NOMO-1 treated with dmso at 0.1 percent for 144 hours (cell line): Measurements from ENCODE around the gene SHD.
"Not testable (repeated sequence)": the region's sequence is repeated elsewhere in the genome, so short reads cannot be mapped to it uniquely, and the experiment has no call there.

Source experiments
- DNase-seq: peaks from one replicate; lab custom pipeline; 2025; ENCODE audit not compliant: unreplicated experiment; lab: John Stamatoyannopoulos, UW

The SHD gene

GRCh38 chr19:4326215-4326836, 47.3 kb downstream of the SHD start:
- no peak for DNase-seq

DNA sequence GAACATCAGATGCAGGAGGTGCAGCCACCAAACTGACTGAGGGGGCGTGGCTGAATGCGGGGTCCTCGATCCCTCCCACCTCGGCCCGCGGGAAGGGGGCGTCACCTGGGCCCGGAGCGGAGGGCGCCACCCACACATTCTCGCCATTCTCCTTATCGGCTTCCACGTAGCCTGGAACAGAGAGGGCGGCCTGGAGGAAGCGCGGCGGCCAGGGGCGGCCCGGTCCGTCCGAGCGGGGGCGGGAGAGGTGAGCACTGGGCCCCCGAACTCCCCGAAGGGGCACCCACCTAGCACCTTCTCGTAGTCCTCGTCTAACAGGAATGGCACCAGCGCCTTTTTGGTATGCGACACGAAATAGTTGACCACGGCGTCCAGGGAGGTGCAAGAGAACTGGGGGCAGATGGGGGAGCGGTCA, 47.8 kb downstream of the SHD start:
- DNase-seq, result no peak

DNA sequence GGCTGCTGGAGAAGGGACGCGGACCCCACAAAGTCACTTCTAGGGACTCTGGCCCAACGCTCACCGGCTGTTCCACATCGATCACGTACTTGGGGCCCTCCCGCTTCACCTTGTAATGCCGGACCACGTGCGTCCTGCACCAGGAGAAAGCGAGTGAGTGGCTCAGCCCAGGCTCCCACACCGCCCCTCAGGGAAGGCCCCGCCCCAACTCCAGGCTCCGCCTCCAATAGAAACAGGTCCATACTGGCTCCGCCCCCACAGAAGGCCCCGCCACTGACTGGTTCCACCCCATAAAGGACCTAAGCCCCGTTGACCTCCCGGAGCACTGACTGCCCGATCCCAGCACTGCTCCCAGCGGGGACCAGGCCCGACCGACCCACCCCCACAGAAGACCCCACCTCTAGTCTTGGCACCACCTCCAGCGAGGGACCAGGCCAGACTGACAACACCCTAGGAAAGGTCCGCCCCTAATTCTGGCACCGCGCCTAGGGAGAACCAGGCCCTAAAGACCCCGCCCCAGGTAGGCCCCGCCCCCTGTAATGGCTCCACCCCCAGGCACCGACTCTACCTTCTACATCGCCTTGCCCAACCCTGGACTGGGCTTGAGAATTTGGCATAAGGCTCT, 48.3 kb downstream of the SHD start:
- DNase-seq, result peak; percentile 74

DNA sequence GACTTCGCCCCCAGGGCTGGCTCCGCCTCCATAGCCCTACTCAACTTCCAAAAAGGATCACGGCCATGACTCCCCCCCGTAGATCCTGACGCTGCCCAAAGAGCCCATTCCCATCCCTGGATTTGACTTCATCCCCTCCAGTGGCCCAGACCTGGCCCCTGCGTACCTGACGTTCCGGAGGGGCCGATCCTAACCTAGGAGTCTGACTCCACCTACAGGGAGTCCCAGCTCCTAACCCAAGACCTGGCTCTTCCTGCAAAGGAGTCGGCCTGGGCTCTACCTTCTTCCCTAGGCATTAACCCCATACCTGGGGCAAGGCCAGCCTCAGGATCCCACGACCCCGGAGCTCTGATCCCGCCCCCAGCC, 48.8 kb downstream of the SHD start:
- DNase-seq, result no peak

DNA sequence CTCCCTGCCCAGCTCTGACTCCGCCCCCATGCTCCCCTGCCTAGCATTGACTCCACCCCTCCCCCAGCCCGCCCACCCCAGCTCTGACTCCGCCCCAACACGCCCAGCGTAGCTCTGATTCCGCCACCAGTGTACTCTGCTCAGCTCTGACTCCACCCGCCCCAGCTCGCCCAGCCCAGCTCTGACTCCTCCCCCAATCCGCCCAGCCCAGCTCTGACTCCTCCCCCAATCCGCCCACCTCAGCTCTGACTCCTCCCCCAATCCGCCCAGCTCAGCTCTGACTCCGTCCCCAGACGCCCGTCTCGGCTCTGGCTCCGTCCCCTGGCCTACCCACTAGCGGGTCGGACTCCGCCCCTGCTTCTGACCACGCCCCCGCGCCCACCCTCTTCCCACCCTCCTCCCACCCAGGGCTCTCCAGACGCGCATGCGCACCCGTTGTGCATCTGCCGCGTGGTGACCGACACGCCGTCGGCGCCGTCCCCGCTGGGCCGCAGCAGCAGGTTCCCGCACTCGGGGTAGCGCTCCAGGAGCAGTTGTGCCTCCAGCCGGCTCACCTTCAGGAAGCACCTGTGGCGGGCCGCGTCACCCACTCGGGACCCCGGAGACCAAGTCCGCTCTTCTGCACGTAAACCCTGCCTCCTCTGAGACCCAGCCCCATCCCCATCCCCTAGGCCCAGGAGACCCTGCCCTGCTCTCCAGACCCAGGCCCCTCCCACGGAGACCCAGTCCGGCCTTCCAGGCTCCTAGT, 49.4 kb downstream of the SHD start:
- peak; percentile 93 for DNase-seq

- DNase-seq, result not testable (repeated sequence)
Measured at GRCh38 chr19:4328991-4329681, 50.1 kb downstream of the SHD start.

DNA sequence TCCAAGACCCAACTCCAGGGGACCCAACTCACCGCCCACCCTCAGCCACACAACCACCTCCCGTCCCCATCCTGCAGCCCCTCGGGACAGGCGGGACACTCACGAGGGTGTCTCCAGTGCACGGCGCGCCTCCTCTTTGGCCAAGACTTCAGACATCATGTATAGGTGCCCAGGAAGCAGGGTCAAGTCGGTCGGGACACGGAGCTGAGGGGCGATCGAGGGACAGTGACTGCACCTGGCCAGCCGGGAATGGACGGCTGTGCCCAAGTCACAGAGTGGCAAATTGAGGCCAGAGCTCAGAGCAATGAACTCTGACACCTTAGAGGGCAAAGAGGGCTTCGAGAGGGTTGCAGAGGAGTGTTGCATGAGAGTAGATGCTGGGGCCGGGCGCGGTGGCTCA, 50.8 kb downstream of the SHD start:
- no peak for DNase-seq

DNA sequence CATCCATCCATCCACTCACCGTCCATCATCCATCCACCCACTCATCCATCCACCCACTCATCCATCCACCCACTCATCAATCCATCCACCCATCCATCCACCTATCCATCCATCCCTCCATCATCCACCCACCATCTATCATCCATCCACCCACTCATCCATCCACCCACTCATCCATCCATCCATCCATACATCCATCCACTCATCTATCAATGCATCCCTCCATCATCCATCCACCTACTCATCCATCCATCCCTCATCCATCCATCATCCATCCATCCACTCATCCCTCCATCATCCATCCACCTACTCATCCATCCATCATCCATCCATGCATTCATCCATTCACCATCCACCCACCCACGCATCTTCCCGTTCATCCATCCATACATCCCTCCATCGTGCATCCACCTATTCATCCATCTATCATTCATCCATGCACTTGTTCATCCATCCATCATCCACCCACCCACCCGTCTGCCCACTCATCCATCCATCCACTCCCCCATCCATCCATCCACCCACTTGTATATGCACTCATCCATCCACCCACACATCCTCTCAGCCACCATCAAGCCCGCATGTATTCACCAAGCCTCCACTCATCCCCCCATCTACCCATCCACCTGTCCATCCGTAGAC, 56.0 kb downstream of the SHD start:
- no peak for DNase-seq

- no peak for DNase-seq
Measured at GRCh38 chr19:4337906-4338440, 58.9 kb downstream of the SHD start.

DNA sequence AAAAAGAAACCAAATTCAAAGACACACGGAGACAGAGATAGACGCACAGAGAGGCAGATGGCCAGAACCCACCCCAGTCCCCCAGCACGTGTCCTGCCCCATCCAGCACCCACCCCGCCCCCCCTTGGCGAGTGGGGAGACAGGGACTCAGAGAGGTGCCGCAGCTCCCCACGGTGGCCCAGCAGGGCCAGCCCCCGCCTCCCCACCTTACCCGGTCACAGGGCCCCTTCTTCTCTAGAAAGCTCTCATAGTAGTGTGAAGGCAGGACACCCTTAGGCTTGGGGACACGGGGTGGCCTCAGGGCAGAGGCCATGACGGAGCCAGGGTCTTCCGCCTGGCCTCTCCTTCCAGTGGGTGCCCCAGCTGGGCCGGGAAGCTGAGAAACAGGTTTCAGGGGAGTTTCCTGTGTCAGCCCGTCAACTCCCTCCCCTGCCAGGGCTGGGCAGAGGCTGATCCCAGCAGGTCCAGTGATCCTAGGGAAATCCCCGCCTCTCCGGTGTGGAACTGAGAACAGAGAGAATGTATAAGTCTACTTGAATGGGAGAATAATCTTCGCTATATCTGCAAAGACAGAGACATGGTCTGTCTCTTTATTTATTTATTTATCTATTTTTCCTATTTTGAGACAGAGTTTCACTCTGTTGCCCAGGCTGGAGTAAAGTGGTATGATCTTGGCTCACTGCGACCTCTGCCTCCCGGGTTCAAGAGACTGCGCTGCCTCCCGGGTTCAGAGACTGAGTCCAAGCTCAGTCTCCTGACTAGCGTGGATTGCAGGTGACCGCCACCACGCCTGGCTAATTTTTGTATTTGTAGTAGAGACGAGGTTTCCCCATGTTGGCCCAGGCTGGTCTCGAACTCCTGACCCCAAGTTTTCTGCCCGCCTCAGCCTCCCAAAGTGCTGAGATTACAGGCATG, 59.6 kb downstream of the SHD start, which contains the start of gene STAP2:
Gene STAP2 (minus strand): TSS at position 387 of the 915 bp plus-strand sequence. CDS start 74 bp downstream, at position 313.
- no peak for DNase-seq
